A673 (cell line): ENCODE measurements around the gene IMPG1. TPM values are rescaled to one million over a fixed set of nuclear protein-coding genes. Genes with fewer than 3 reads are reported as not detected.

ENCODE experiments used
- BruUV-seq: library from RNA; stranded (reverse); fragments of 400-500 nt; replicated peaks from 2 replicates; lab custom pipeline; 2021; lab: Mats Ljungman, UMichigan
- CTCF ChIA-PET: fragments of 300-600 bp; sonication (Branson Sonifier 250); formaldehyde crosslinking; loops from one replicate; lab custom pipeline; 2022; ENCODE audit warnings: antibody characterized with exemption; lab: Charles Lee
- POLR2A ChIA-PET: fragments of 300-600 bp; sonication (Branson Sonifier 250); formaldehyde crosslinking; loops from one replicate; lab custom pipeline; 2022; ENCODE audit warnings: antibody characterized with exemption; ENCODE audit not compliant: low non-redundant PET; lab: Charles Lee
- DNase-seq: peaks from one replicate; pipeline ENCODE4 v3.0.0-alpha.2; 2015; ENCODE audit warnings: low spot score
- H3K27ac ChIP-seq: fragments of 200-600 bp; sonication (generic); 2 replicates; pipeline ENCODE4 v1.5.1; 2016; ENCODE audit warnings: mixed run types, low read depth, mild to moderate bottlenecking, mixed read lengths, antibody characterized with exemption, low read length; ENCODE audit not compliant: poor library complexity, severe bottlenecking
- H3K27me3 ChIP-seq: fragments of 200-600 bp; sonication (generic); replicated peaks from 2 replicates; pipeline ENCODE4 v1.6.1; 2017; ENCODE audit warnings: mixed run types, low read depth, mild to moderate bottlenecking, mixed read lengths, antibody characterized with exemption, low read length; ENCODE audit not compliant: insufficient read depth, poor library complexity
- H3K36me3 ChIP-seq: fragments of 200-600 bp; sonication (generic); 2 replicates; pipeline ENCODE4 v1.6.1; 2016; ENCODE audit warnings: mixed run types, mild to moderate bottlenecking, mixed read lengths, antibody characterized with exemption, low read length; ENCODE audit not compliant: insufficient read depth, poor library complexity, severe bottlenecking
- H3K4me1 ChIP-seq: fragments of 200-600 bp; sonication (generic); 2 replicates; pipeline ENCODE4 v1.6.1; 2017; ENCODE audit warnings: mixed run types, mild to moderate bottlenecking, mixed read lengths, antibody characterized with exemption, low read length; ENCODE audit not compliant: insufficient read depth, poor library complexity, severe bottlenecking
- H3K4me3 ChIP-seq: fragments of 200-600 bp; sonication (generic); 2 replicates; pipeline ENCODE4 v1.5.1; 2016; ENCODE audit warnings: low read depth, mixed run types, mild to moderate bottlenecking, mixed read lengths, low read length; ENCODE audit not compliant: poor library complexity, severe bottlenecking
- H3K9me3 ChIP-seq: fragments of 200-600 bp; sonication (generic); 2 replicates; pipeline ENCODE4 v1.6.1; 2016; ENCODE audit warnings: mixed run types, low read depth, mild to moderate bottlenecking, mixed read lengths, antibody characterized with exemption, low read length; ENCODE audit not compliant: poor library complexity, severe bottlenecking
- CTCF ChIP-seq: fragments of 300-800, 200-600 bp; sonication (generic); conservative IDR thresholded peaks from 2 replicates; pipeline ENCODE4 v1.5.1; 2017; ENCODE audit warnings: low read depth, mild to moderate bottlenecking, antibody characterized with exemption, low read length, moderate library complexity, mixed read lengths
- EZH2 ChIP-seq: fragments of 200-600 bp; sonication (generic); IDR thresholded peaks from 2 replicates; pipeline ENCODE4 v1.6.1; 2017; ENCODE audit warnings: borderline replicate concordance, low read depth, mild to moderate bottlenecking, mixed read lengths, antibody characterized with exemption, low read length; ENCODE audit not compliant: poor library complexity, severe bottlenecking
- intact Hi-C: fragments of 100-400 bp; cut with micrococcal nuclease; formaldehyde crosslinking; loops from one replicate; pipeline ENCODE4 v1.10.0; 2022; ENCODE audit not compliant: unreplicated experiment
- total RNA-seq: library from RNA; stranded (reverse); gene quantifications from 2 replicates; pipeline ENCODE4 v1.2.3, GENCODE V29; 2021

IMPG1 gene
- total RNA-seq, 1 experiment from 2014 or later: not detected

- CTCF ChIA-PET: no interaction called here
- no TSS peak for BruUV-seq
- intact Hi-C loops: no loop called here
Observed at GRCh38 chr6:76000629-76001028, 71.8 kb downstream of the IMPG1 start.

GRCh38 chr6:75997696-75998095, 74.8 kb downstream of the IMPG1 start:
- CTCF ChIA-PET: no interaction called here
- no peak overlapping the region for H3K27ac ChIP-seq
- TF ChIP-seq CTCF (no peak), EZH2 (no peak)
- POLR2A ChIA-PET: no interaction called here
- H3K4me1 ChIP-seq: no peaks in the 10 kb centered on the region
- no peaks in the 10 kb centered on the region for H3K9me3 ChIP-seq
- H3K36me3 ChIP-seq: no peaks in the 10 kb centered on the region
- peaks cover 3% of the 10 kb centered on the region for H3K27me3 ChIP-seq
- intact Hi-C loops: no loop called here
- BruUV-seq: no TSS peak
- no peak overlapping the region for H3K4me3 ChIP-seq
- no peak for DNase-seq

More at GRCh38 chr6:76000629-76001028, 71.8 kb downstream of the IMPG1 start:
- POLR2A ChIA-PET: no interaction called here
- Histone ChIP-seq H3K9me3 (no peaks in the 10 kb centered on the region), H3K27ac (no peak overlapping the region), H3K27me3 (peaks cover 3% of the 10 kb centered on the region), H3K4me1 (no peaks in the 10 kb centered on the region), H3K36me3 (no peaks in the 10 kb centered on the region), H3K4me3 (no peak overlapping the region)
- TF ChIP-seq CTCF: no peak
- no peak for TF ChIP-seq EZH2
- DNase-seq: no peak

- ChIA-PET POLR2A (no interaction called here), CTCF (no interaction called here)
- Histone ChIP-seq H3K9me3 (no peaks in the 10 kb centered on the region), H3K27me3 (no peaks in the 10 kb centered on the region), H3K4me1 (no peaks in the 10 kb centered on the region), H3K4me3 (no peak overlapping the region), H3K36me3 (no peaks in the 10 kb centered on the region), H3K27ac (no peak overlapping the region)
- intact Hi-C loops: no loop called here
- DNase-seq: no peak
- no peak for TF ChIP-seq CTCF
- no peak for TF ChIP-seq EZH2
- no TSS peak for BruUV-seq
Observed at GRCh38 chr6:75993236-75994162, 79.0 kb downstream of the IMPG1 start.
